HUDEP-2 (cell line): ENCODE measurements around the gene CAPN8.

ENCODE experiments used
- DNase-seq, 76 experiments: peaks; one replicate each; lab custom pipeline; 2025; ENCODE audit not compliant: unreplicated experiment in 76 of 76; lab: John Stamatoyannopoulos, UW

The CAPN8 gene

GRCh38 chr1:223702735-223703667 is 37.5 kb upstream of the CAPN8 start:
- no peak for DNase-seq

DNA sequence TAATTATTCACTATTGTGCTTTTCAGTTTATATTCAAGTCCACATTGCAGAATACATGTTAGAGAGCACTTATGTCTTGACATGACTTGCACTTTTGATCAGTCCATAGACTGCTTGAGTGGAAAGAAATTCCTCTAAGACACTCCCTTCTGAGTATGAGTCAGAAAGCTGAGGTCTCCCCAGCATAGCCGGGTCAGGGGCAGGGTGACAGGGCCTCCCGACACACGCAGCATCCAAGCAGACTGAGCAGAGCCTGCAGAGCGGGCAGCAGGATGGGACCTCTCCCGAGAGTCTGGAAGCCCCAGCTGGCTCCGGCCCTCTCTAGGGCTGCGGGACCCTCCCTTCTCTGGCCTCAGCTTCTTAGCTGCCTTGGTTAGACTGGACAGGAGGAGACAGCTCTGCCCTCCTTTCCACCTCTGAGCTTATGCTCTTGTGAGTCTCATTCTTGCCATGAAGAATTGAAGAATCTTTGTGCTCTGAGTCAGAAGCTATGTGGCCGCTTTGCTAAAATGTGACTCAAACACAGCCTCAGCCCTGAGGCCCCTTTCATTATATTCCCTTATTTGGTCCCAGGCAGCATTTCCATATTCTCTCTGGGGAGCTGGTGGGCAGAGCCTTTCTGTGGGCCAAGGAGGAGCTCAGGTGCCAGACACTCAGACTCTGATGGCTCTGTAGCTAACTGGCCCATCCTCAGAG is 35.6 kb upstream of the CAPN8 start:
- peak in 29 of 76 experiments; percentile 2 to 69 (median 29) for DNase-seq

DNA sequence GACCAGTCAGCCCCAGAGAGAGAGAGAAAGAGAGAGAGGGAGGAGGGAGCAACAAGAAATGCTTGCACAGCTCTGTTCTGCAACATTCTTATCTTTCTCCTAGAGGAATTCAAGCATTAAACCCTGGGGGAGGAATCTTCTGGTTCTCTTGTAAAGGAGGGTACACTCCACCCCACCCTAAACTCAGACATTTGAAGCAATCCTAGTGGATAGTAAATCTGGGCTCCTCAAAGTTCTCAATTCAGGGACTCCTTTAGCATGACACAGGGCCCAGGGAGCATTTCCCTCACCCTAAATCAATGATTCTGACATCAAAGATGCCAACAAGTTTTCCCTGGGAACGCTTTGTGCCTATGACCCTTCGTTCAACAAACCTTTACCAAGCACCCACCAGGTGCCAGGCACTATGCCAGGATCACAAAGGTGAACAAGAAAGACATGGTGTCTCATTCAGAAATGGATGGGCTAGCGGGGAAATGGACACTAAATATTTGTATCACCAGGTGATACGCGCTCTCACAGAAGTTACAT is 35.0 kb upstream of the CAPN8 start:
- no peak for DNase-seq

DNA sequence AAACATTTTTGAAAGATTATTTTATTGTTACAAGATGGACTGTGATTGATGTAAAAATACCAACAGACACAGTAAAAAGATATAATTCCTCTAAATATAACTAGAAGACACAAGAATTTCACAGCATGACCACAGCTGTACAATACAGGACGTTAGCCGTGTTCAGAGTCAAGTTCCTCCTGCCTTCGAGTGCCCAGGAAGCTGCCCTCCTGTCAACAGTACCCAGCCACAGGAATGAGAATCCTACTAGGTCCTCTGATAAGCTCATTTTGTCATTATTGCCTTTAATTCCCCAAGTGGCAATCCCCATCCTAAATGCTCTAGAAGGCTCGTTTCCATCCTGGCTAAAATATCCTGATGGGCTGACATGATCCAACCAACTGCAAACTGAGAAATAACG is 30.4 kb upstream of the CAPN8 start:
- no peak for DNase-seq

- no peak for DNase-seq
These were observed 29.6 kb upstream of the CAPN8 start for GRCh38 chr1:223695014-223695548.

DNA sequence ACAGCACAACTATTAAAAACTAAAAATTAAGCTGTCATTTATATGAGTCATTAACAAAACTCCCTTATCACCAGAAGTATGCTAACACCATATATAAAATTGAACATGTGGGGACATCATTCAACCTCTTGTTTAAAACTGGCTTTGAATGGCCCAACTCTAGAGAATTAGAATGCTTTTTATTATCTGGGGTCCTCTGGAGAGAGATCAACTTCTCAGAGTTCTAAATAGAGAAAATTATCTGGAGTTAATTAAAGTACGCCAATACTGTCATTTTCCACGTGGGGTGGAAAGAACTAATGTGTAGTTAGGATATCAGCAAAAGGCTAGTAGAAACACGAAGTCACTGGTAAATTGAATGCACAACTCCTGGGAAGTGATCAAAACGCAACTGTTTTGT is 25.6 kb upstream of the CAPN8 start:
- no peak for DNase-seq

- no peak for DNase-seq
These were observed 18.9 kb upstream of the CAPN8 start for GRCh38 chr1:223684488-223684792.

DNA sequence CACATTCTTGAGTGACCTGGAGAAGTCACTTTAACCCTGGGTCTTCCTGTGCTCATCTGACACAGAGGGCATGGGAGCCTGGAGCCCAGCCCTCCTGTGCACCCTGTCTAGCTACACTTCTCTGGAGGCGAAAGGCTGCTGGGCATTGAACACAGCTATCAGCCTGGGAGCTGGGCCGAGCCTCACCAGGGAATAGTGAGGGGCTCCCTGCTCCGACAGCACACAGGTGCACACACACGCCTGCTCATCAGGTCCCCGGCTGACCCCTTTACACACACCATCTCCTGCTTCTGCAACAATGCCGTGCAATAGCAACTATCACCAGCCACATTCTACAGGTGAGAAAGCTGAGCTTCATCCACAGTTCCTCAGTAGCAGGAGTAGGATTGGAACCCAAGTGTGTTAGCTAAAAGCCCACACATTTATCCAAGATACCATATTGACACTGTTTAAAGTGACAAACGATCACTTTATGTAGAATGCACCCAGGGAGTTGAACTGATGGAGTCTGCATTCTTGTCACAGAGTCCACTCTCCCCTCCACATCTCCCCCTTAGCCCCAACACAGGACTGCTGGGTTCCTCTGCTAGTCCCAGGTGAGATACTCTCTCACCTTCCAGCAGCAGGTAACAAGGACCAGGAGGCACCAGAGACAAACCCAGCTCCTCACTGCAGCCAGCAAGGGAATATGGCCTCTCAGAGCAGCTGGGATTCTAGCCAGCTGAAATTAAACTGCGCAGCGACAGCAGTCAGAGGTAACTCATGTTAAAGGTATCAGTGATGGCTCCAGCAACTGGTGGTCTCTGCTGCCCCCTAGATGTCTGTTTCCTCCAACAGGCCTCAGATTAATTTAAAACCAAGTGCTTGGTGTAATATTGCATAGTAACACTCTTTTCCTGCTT is 18.3 kb upstream of the CAPN8 start:
- peak in 25 of 76 experiments; percentile 5 to 57 (median 16) for DNase-seq

DNA sequence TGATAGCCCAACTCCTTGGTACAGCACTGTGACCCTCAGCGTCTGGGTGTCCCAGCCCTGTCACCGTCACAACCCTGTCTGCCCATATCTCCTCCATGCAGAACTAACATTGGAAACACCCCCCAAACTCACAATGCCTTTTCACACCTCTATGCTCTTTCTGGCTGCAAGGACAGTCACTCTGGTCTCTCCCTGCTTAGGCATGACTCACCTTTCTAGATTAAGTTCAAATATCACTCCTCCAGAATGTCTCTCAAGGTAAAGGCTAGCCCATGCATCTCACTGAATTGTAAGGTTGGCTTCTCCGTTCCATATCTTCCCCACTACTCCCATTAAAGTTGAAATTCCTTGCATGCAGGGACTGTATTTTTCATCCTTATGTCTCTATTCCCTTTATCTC is 17.0 kb upstream of the CAPN8 start:
- DNase-seq = no peak

GRCh38 chr1:223680188-223680587 is 14.7 kb upstream of the CAPN8 start:
- DNase-seq = no peak

DNA sequence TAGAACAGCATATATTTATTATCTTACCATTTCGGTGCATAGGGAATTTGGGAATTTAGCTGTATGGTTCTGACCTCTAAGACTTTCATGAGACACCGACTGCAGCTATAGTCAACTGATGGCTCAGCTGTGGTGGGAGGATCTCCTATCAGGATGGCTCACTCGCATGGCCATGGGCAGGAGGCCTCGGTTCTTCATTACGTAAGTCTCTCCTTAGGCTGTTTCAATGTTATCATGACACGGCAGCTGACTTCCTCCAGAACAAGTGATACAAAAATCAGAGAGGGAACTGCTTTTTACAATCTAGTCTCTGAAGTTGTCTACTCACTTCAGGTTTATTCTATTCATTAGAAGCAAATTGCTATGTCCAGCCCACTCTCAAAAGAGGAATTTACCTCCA is 13.3 kb upstream of the CAPN8 start:
- peak in 42 of 76 experiments; percentile 1 to 76 (median 27) for DNase-seq

- DNase-seq = no peak
These were observed 8.8 kb upstream of the CAPN8 start for GRCh38 chr1:223674119-223674890.

- peak in 14 of 76 experiments; percentile 1 to 30 (median 8) for DNase-seq
These were observed 5.1 kb upstream of the CAPN8 start for GRCh38 chr1:223670458-223671159.

GRCh38 chr1:223669003-223669795 is 3.7 kb upstream of the CAPN8 start:
- DNase-seq = no peak

GRCh38 chr1:223667484-223668182 is 2.1 kb upstream of the CAPN8 start:
- DNase-seq = no peak

DNA sequence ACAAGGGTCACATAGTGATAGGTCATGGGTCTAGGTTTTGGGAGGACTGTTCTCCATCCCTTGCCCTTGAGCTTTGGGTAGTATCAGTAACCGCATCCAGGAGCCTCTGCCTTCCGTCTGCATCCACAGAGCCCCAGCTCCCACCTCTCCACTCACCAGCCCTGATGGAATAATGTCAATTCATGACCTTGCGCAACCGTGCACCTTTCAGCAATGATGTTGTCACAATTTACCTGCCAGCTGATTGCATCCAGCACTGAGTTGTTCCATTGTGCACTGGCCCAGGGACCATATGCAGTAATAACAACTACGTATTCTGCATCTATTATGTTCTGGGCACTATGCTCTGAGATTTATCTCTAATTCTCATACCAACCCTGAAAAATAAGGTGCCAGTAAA is 1.4 kb downstream of the CAPN8 start:
- no peak for DNase-seq

GRCh38 chr1:223662943-223663342 is 2.6 kb downstream of the CAPN8 start:
- DNase-seq = no peak

GRCh38 chr1:223659711-223660110 is 5.8 kb downstream of the CAPN8 start:
- no peak for DNase-seq
